Measurements from ENCODE around the gene KATNBL1. TPM values are rescaled to one million over a fixed set of nuclear protein-coding genes. Genes with fewer than 3 reads are reported as not detected.

KATNBL1 gene
- total and polyA plus RNA-seq, 2 experiments from 2014 or later: 54.8 to 77.0 TPM

DNA sequence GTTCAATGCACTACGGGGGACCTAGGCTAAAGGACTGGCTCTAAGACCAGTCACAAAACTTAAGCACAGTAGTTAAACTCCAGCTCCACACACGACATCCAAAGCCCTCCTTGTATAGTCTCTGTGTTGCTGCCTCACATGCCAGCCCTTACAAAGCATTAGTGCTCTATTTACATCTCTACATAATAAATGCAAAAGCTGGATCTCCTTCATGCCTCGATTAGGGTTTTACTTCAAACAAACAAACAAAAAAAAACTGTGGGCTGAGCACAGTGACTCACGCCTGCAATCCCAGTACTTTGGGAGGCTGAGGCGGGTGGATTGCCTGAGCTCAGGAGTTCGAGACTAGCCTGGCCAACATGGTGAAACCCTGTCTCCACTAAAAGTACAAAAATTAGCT, 98.4 kb downstream of the KATNBL1 start:
- Histone ChIP-seq H3K4me3 (no peak overlapping the region), H3K36me3 (no peaks in the 10 kb centered on the region)
- TF ChIP-seq, protein P1, sequence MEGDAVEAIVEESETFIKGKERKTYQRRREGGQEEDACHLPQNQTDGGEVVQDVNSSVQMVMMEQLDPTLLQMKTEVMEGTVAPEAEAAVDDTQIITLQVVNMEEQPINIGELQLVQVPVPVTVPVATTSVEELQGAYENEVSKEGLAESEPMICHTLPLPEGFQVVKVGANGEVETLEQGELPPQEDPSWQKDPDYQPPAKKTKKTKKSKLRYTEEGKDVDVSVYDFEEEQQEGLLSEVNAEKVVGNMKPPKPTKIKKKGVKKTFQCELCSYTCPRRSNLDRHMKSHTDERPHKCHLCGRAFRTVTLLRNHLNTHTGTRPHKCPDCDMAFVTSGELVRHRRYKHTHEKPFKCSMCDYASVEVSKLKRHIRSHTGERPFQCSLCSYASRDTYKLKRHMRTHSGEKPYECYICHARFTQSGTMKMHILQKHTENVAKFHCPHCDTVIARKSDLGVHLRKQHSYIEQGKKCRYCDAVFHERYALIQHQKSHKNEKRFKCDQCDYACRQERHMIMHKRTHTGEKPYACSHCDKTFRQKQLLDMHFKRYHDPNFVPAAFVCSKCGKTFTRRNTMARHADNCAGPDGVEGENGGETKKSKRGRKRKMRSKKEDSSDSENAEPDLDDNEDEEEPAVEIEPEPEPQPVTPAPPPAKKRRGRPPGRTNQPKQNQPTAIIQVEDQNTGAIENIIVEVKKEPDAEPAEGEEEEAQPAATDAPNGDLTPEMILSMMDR (IDR thresholded peaks at IDR 0.05; ENCODE audit: low read depth, low read length): no peak

DNA sequence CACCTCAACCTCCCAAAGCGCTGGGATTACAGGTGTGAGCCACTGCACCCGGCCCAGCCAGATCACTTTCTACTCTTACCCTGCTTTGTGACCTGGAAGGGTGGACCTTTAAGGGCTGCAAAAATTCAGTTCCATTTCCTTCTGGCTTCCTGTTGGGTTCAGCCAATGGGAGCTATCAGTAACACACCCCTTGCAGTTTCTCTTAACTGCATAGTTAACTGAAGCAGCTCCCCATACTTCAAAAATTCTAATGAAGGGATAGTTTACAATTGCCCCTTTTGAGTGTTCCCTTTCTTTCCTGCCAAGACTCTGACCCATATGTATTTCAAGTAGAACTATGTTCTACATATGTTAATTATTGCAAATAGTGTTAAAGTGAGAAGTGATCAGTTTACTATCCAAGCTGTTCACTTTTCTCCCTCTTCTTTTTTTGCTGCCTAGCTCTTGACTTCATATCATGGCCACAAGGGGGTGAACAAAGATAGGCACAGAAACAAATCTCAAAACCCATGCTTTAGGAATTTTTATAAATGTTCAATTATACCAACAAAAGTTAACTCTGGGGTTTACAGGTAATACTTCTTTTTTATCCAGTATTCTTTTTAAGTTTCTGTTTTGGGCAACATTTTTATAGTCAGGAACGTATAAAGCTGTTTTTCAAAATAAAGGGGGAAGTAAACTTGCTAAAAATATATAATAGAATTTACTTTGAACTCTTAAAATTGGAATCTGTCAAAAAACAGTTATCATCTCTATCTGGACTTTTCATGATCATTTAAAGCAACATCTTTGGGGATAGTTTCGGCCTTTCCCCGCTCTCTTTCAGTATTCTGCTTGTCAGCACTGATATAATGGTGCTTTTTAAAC, 99.9 kb downstream of the KATNBL1 start:
- Histone ChIP-seq H3K27ac (no peak overlapping the region), H3K4me3 (no peak overlapping the region), H3K4me1 (ENCODE audit: low read depth) (no peaks in the 10 kb centered on the region), H3K9me3 (ENCODE audit: low read depth) (no peaks in the 10 kb centered on the region), H3K27me3 (no peaks in the 10 kb centered on the region), H3K36me3 (no peaks in the 10 kb centered on the region)
- DNase-seq (ENCODE audit: low read depth in 1 of 2, low spot score in 1 of 2): peak; percentile 40 to 64
- TF ChIP-seq, protein P1 (IDR thresholded peaks at IDR 0.05; ENCODE audit: low read depth, low read length): peak; percentile 79

More for the DNA sequence above, 98.4 kb downstream of the KATNBL1 start:
- H3K27ac ChIP-seq: no peak overlapping the region
- no peaks in the 10 kb centered on the region for H3K4me1 ChIP-seq (ENCODE audit: low read depth)
- H3K9me3 ChIP-seq (ENCODE audit: low read depth): no peaks in the 10 kb centered on the region
- no peaks in the 10 kb centered on the region for H3K27me3 ChIP-seq
- DNase-seq (ENCODE audit: low read depth in 1 of 2, low spot score in 1 of 2): no peak

DNA sequence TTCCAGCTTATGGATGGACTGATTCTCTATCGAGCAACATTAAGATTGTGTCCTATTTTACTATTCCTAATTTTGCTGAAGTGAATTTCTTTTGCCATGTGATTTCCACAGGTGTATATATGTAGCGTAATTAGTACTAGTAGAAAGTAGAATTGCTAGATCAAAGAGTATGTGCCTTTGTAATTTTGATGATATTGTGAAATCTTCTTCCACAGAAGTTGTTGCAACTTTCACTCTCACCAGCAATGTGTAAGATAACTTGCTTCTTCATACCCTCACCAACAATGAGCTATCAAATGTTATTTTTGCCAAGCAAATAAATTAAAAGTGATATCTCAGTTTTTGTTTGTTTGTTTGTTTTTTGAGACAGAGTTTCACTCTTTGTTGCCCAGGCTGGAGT, 102.6 kb downstream of the KATNBL1 start:
- Histone ChIP-seq H3K27me3 (no peaks in the 10 kb centered on the region), H3K9me3 (ENCODE audit: low read depth) (no peaks in the 10 kb centered on the region), H3K36me3 (no peaks in the 10 kb centered on the region), H3K27ac (no peak overlapping the region), H3K4me3 (no peak overlapping the region), H3K4me1 (ENCODE audit: low read depth) (no peaks in the 10 kb centered on the region)
- TF ChIP-seq, protein P1 (IDR thresholded peaks at IDR 0.05; ENCODE audit: low read depth, low read length): no peak
- no peak for DNase-seq (ENCODE audit: low read depth in 1 of 2, low spot score in 1 of 2)

DNA sequence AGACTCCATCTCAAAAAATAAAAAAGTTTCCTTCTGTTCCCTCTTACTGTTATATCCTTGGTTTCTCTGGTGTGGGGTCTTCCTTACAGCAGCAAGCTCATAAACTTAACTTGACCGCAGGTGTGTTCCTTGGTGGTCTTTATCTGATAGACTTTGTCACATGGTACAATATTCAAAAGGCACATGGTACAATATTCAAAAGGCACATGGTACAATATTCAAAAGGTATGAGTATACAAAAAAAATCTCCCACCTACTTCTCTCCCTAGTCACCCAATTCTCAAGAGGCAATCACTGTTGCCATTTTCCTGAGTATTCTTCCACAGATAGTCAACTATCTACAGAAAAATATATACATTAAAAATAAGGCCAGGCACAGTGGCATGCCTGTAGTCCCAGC, 103.5 kb downstream of the KATNBL1 start:
- Histone ChIP-seq H3K9me3 (ENCODE audit: low read depth) (no peaks in the 10 kb centered on the region), H3K27me3 (no peaks in the 10 kb centered on the region), H3K27ac (no peak overlapping the region), H3K36me3 (no peaks in the 10 kb centered on the region), H3K4me3 (no peak overlapping the region), H3K4me1 (ENCODE audit: low read depth) (no peaks in the 10 kb centered on the region)
- TF ChIP-seq, protein P1 (IDR thresholded peaks at IDR 0.05; ENCODE audit: low read depth, low read length): no peak
- DNase-seq (ENCODE audit: low read depth in 1 of 2, low spot score in 1 of 2): no peak

DNA sequence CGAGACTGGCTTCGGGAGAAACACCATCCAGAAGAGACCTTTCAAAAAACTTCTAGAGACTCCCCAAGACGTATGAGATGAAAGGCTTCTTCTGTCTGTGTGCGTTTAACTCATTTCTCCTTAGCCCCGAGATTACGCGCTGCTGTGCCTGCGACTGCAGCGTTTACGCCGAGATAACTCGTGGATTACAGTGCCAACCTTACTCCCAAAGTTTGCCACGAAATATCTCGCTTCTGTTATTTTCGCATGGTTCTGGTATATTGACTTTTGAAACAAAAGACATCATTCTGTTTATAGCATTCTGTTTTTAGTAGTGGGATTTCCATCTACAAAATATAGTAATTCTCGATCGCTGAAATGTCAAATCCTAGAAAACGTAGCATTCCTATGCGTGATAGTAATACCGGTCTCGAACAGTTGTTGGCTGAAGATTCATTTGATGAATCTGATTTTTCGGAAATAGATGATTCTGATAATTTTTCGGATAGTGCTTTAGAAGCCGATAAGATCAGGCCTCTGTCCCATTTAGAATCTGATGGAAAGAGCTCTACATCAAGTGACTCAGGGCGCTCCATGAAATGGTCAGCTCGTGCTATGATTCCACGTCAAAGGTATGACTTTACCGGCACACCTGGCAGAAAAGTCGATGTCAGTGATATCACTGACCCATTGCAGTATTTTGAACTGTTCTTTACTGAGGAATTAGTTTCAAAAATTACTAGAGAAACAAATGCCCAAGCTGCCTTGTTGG, 107.5 kb downstream of the KATNBL1 start:
- H3K9me3 ChIP-seq (ENCODE audit: low read depth): no peaks in the 10 kb centered on the region
- H3K36me3 ChIP-seq: no peaks in the 10 kb centered on the region
- H3K27me3 ChIP-seq: no peaks in the 10 kb centered on the region
- H3K4me1 ChIP-seq (ENCODE audit: low read depth): peaks cover 8% of the 10 kb centered on the region
- DNase-seq (ENCODE audit: low read depth in 1 of 2, low spot score in 1 of 2): no peak
- peak overlapping the region; percentile 58 for H3K27ac ChIP-seq
- TF ChIP-seq, protein P1 (IDR thresholded peaks at IDR 0.05; ENCODE audit: low read depth, low read length): no peak
- peak overlapping the region; percentile 94 for H3K4me3 ChIP-seq

All from cardiac muscle cell (in vitro differentiated cells and primary cell).